Renal cortical epithelial cell (primary cell): ENCODE measurements around the gene WHRN. TPM values are rescaled to one million over a fixed set of nuclear protein-coding genes. Genes with fewer than 3 reads are reported as not detected.
A peak's percentile ranks its signal among the peaks of the same experiment; 100 is the strongest.

Experiments used
- DNase-seq: peaks from one replicate; pipeline ENCODE4 v3.0.0-alpha.2; 2011; ENCODE audit warnings: low read depth
- total RNA-seq: library from RNA; depleted of rRNA; stranded (reverse); fragments of >200 nt; gene quantifications from 2 replicates; pipeline ENCODE4 v1.2.3, GENCODE V29; 2014

Gene WHRN
- total RNA-seq, 1 donor from 2014 or later, result 5.2 TPM

GRCh38 chr9:114472765-114473446 is 32.4 kb downstream of the WHRN start:
- peak; percentile 24 for DNase-seq

- no peak for DNase-seq
These were observed 34.1 kb downstream of the WHRN start for GRCh38 chr9:114471157-114471556.

GRCh38 chr9:114470581-114470980 is 34.7 kb downstream of the WHRN start:
- DNase-seq, result no peak

- DNase-seq, result no peak
These were observed 35.2 kb downstream of the WHRN start for GRCh38 chr9:114470121-114470520.

GRCh38 chr9:114469091-114469853 is 36.0 kb downstream of the WHRN start:
- DNase-seq, result no peak

GRCh38 chr9:114467910-114468309 is 37.4 kb downstream of the WHRN start:
- DNase-seq, result no peak

- DNase-seq, result no peak
These were observed 38.0 kb downstream of the WHRN start for GRCh38 chr9:114467226-114467750.

GRCh38 chr9:114465906-114466900 is 39.1 kb downstream of the WHRN start:
- DNase-seq, result no peak

GRCh38 chr9:114465417-114465816 is 39.9 kb downstream of the WHRN start:
- DNase-seq, result no peak

- DNase-seq, result no peak
These were observed 40.8 kb downstream of the WHRN start for GRCh38 chr9:114464281-114465051.

- DNase-seq, result no peak
These were observed 42.5 kb downstream of the WHRN start for GRCh38 chr9:114462791-114463190.

GRCh38 chr9:114461468-114461867 is 43.8 kb downstream of the WHRN start:
- DNase-seq, result no peak

- no peak for DNase-seq
These were observed 44.6 kb downstream of the WHRN start for GRCh38 chr9:114460513-114461199.

- DNase-seq, result no peak
These were observed 45.8 kb downstream of the WHRN start for GRCh38 chr9:114459464-114459863.

- no peak for DNase-seq
These were observed 48.3 kb downstream of the WHRN start for GRCh38 chr9:114456929-114457328.

- DNase-seq, result no peak
These were observed 50.6 kb downstream of the WHRN start for GRCh38 chr9:114454652-114455051.

- no peak for DNase-seq
These were observed 52.8 kb downstream of the WHRN start for GRCh38 chr9:114452219-114453165.

- no peak for DNase-seq
These were observed 53.6 kb downstream of the WHRN start for GRCh38 chr9:114451707-114452031.
